Stomach smooth muscle (tissue), 2 donors: ENCODE results near the gene SYT10.
"Not testable (repeated sequence)": the region's sequence is repeated elsewhere in the genome, so short reads cannot be mapped to it uniquely, and the experiment has no call there.

Experiments
- H3K27ac ChIP-seq: one replicate; pipeline ENCODE4 v1.7.0; 2013; ENCODE audit warnings: mild to moderate bottlenecking, low read length, inconsistent platforms
- H3K27me3 ChIP-seq, 2 donors: one replicate each; pipeline ENCODE4 v1.7.0; 2013; ENCODE audit warnings: low read length in 2 of 2; ENCODE audit not compliant: insufficient read depth in 2 of 2, control insufficient read depth in 1 of 2
- H3K36me3 ChIP-seq, 2 donors: one replicate each; pipeline ENCODE4 v1.7.0; 2013; ENCODE audit warnings: low read length in 2 of 2; ENCODE audit not compliant: control insufficient read depth in 2 of 2, insufficient read depth in 2 of 2
- H3K4me1 ChIP-seq: one replicate; pipeline ENCODE4 v1.7.0; 2013; ENCODE audit warnings: low read length; ENCODE audit not compliant: control insufficient read depth, insufficient read depth
- H3K4me3 ChIP-seq, 2 donors: one replicate each; pipeline ENCODE4 v1.7.0; 2013; ENCODE audit warnings: low read length in 2 of 2
- H3K9ac ChIP-seq, 2 donors: one replicate each; pipeline ENCODE4 v1.7.0; 2013; ENCODE audit warnings: low read length in 2 of 2, mild to moderate bottlenecking in 1 of 2
- H3K9me3 ChIP-seq, 2 donors: one replicate each; pipeline ENCODE4 v1.7.0; 2013; ENCODE audit warnings: low read length in 2 of 2; ENCODE audit not compliant: control insufficient read depth in 2 of 2
- donor health status: healthy.
- donor health status: Pancreatic carcinoma.

The SYT10 gene

GRCh38 chr12:33370318-33370717 is 69.3 kb downstream of the SYT10 start:
- H3K9me3 ChIP-seq: no peaks in the 10 kb centered on the region
- no peak overlapping the region for H3K9ac ChIP-seq
- no peaks in the 10 kb centered on the region for H3K27me3 ChIP-seq
- no peak overlapping the region for H3K27ac ChIP-seq
- H3K36me3 ChIP-seq: no peaks in the 10 kb centered on the region
- H3K4me1 ChIP-seq: no peaks in the 10 kb centered on the region
- H3K4me3 ChIP-seq: no peak overlapping the region

- no peaks in the 10 kb centered on the region for H3K9me3 ChIP-seq
- H3K4me1 ChIP-seq: no peaks in the 10 kb centered on the region
- H3K4me3 ChIP-seq: no peak overlapping the region
- no peaks in the 10 kb centered on the region for H3K36me3 ChIP-seq
- H3K27ac ChIP-seq: no peak overlapping the region
- H3K9ac ChIP-seq: no peak overlapping the region
- no peaks in the 10 kb centered on the region for H3K27me3 ChIP-seq
Observed at GRCh38 chr12:33357181-33357580, 82.4 kb downstream of the SYT10 start.

GRCh38 chr12:33349791-33350190 is 89.8 kb downstream of the SYT10 start:
- Histone ChIP-seq H3K9ac (no peak overlapping the region), H3K27me3 (no peaks in the 10 kb centered on the region), H3K9me3 (no peaks in the 10 kb centered on the region), H3K27ac (no peak overlapping the region), H3K36me3 (no peaks in the 10 kb centered on the region), H3K4me1 (no peaks in the 10 kb centered on the region), H3K4me3 (no peak overlapping the region)

DNA sequence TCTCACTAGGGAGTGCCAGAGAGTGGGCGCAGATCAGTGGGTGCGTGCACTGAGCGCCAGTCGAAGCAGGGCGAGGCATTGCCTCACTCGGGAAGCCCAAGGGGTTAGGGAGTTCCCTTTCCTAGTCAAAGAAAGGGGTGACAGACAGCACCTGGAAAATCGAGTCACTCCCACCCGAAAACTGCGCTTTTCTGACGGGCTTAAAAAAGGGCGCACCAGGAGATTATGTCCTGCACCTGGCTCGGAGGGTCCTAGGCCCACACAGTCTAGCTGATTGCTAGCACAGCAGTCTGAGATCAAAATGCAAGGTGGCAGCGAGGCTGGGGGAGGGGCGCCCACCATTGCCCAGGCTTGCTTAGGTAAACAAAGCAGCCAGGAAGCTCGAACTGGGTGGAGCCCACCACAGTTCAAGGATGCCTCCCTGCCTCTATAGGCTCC is 107.6 kb downstream of the SYT10 start:
- not testable (repeated sequence) for H3K4me3 ChIP-seq, H3K9me3 ChIP-seq, H3K36me3 ChIP-seq, H3K4me1 ChIP-seq, H3K9ac ChIP-seq, H3K27ac ChIP-seq, H3K27me3 ChIP-seq

- Histone ChIP-seq H3K27me3 (no peaks in the 10 kb centered on the region), H3K27ac (no peak overlapping the region), H3K9me3 (no peaks in the 10 kb centered on the region), H3K4me1 (no peaks in the 10 kb centered on the region), H3K36me3 (no peaks in the 10 kb centered on the region), H3K9ac (no peak overlapping the region), H3K4me3 (no peak overlapping the region)
Observed at GRCh38 chr12:33330940-33331339, 108.7 kb downstream of the SYT10 start.
